Endothelial cell of umbilical vein (primary cell): ENCODE results near the gene ZBED4. TPM values are rescaled to one million over a fixed set of nuclear protein-coding genes. Genes with fewer than 3 reads are reported as not detected.

Experiments used
- BruUV-seq: library from RNA; stranded (reverse); fragments of 400-500 nt; replicated peaks from 2 replicates; lab custom pipeline; 2021; lab: Mats Ljungman, UMichigan
- CTCF ChIA-PET: fragments of 300-600, 350-600 bp; sonication (Branson Sonifier 250); formaldehyde crosslinking; loops from one replicate; lab custom pipeline; 2021; ENCODE audit warnings: antibody characterized with exemption, inconsistent platforms; lab: Charles Lee
- POLR2A ChIA-PET: fragments of 300-600, 350-600 bp; sonication (Branson Sonifier 250); formaldehyde crosslinking; loops from one replicate; lab custom pipeline; 2021; ENCODE audit warnings: antibody characterized with exemption, inconsistent platforms; lab: Charles Lee
- DNase-seq: peaks from one replicate; pipeline ENCODE4 v3.0.0-alpha.2; 2011; ENCODE audit warnings: low read depth, low spot score
- FAIRE-seq: peaks from 2 replicates; lab custom pipeline; 2011; peaks lifted over from hg19 to GRCh38; lab: Jason Lieb, UNC
- H2AFZ ChIP-seq: 2 replicates; pipeline ENCODE4 v1.6.0; 2012; ENCODE audit warnings: low read depth, low read length, control low read depth, inconsistent platforms
- H3K27ac ChIP-seq: 2 replicates; pipeline ENCODE4 v1.5.1; 2011; ENCODE audit warnings: low read depth, mild to moderate bottlenecking, control low read depth, low read length, moderate library complexity; ENCODE audit not compliant: insufficient read depth
- H3K27me3 ChIP-seq, 2 experiments: 2 replicates each; pipeline versions ENCODE4 v1.6.0 to v1.6.1; 2011; ENCODE audit warnings: low read length in 2 of 2, mixed read lengths in 1 of 2; ENCODE audit not compliant: control insufficient read depth in 2 of 2, insufficient read depth in 2 of 2
- H3K36me3 ChIP-seq, 2 experiments: 2 replicates in 1 of 2; 3 replicates in 1 of 2; pipeline ENCODE4 v1.5.1; 2011; ENCODE audit warnings: low read length in 2 of 2, mild to moderate bottlenecking in 1 of 2, moderate library complexity in 1 of 2; ENCODE audit not compliant: control insufficient read depth in 2 of 2, insufficient read depth in 2 of 2; ENCODE audit errors: extremely low read depth in 1 of 2
- H3K4me1 ChIP-seq: 3 replicates; pipeline ENCODE4 v1.5.1; 2011; ENCODE audit warnings: mild to moderate bottlenecking, low read length; ENCODE audit not compliant: control insufficient read depth, insufficient read depth; ENCODE audit errors: extremely low read depth
- H3K4me2 ChIP-seq: 2 replicates; pipeline ENCODE4 v1.6.1; 2011; ENCODE audit warnings: low read length, control low read depth, mixed read lengths; ENCODE audit not compliant: insufficient read depth
- H3K4me3 ChIP-seq, 3 experiments: fragments of 200-600 bp in 1 of 3; sonication (generic), shearing (Covaris generic) in 1 of 3; replicated peaks in 1 of 3; 2 replicates each; pipeline ENCODE4 v1.5.1; 2011 to 2016; ENCODE audit warnings: control low read depth in 3 of 3, low read length in 3 of 3, mild to moderate bottlenecking in 2 of 3, inconsistent platforms in 1 of 3, low read depth in 1 of 3, moderate library complexity in 1 of 3; ENCODE audit not compliant: insufficient read depth in 1 of 3
- H3K79me2 ChIP-seq: 2 replicates; pipeline ENCODE4 v1.6.0; 2012; ENCODE audit warnings: low read length, inconsistent platforms; ENCODE audit not compliant: control insufficient read depth, insufficient read depth
- H3K9ac ChIP-seq: replicated peaks from 2 replicates; pipeline ENCODE3; 2011; ENCODE audit warnings: low read length, control low read depth; ENCODE audit not compliant: insufficient read depth; ENCODE audit errors: extremely low read depth
- H3K9me1 ChIP-seq: replicated peaks from 3 replicates; pipeline ENCODE4 v1.6.0; 2011; ENCODE audit warnings: mild to moderate bottlenecking, low read length; ENCODE audit not compliant: control insufficient read depth, insufficient read depth; ENCODE audit errors: extremely low read depth
- H3K9me3 ChIP-seq: replicated peaks from 2 replicates; pipeline ENCODE4 v1.5.1; 2012; ENCODE audit warnings: low read length, inconsistent platforms; ENCODE audit not compliant: control insufficient read depth, insufficient read depth
- H4K20me1 ChIP-seq: replicated peaks from 2 replicates; pipeline ENCODE3; 2011; ENCODE audit warnings: mild to moderate bottlenecking, low read length; ENCODE audit not compliant: control insufficient read depth, insufficient read depth; ENCODE audit errors: extremely low read depth
- CTCF ChIP-seq, 2 donors: IDR thresholded peaks; 1 replicate in 1 of 2; 2 replicates in 1 of 2; pipeline ENCODE4 v1.5.1; 2011; ENCODE audit warnings: low read length in 2 of 2, mild to moderate bottlenecking in 2 of 2, moderate library complexity in 2 of 2, control low read depth in 1 of 2, inconsistent platforms in 1 of 2, low read depth in 1 of 2; ENCODE audit not compliant: insufficient read depth in 1 of 2; ENCODE audit errors: extremely low read depth in 1 of 2
- FOS ChIP-seq: IDR thresholded peaks from 2 replicates; pipeline ENCODE4 v1.6.1; 2011; ENCODE audit warnings: mild to moderate bottlenecking, low read length, moderate library complexity, borderline replicate concordance; ENCODE audit not compliant: insufficient read depth
- GATA2 ChIP-seq: IDR thresholded peaks from 2 replicates; pipeline ENCODE4 v1.7.0; 2011; ENCODE audit warnings: low read depth, mild to moderate bottlenecking, moderate library complexity, mixed read lengths, low read length; ENCODE audit not compliant: insufficient read length, insufficient read depth
- JUN ChIP-seq: IDR thresholded peaks from 2 replicates; pipeline ENCODE4 v1.6.1; 2011; ENCODE audit warnings: borderline replicate concordance, low read depth; ENCODE audit not compliant: insufficient read length, insufficient read depth
- POLR2A ChIP-seq: IDR thresholded peaks from 2 replicates; pipeline ENCODE4 v1.6.1; 2012; ENCODE audit warnings: low read depth, mild to moderate bottlenecking, control low read depth, low read length
- POLR2AphosphoS5 ChIP-seq: IDR thresholded peaks from 2 replicates; pipeline ENCODE4 v1.6.1; 2012; ENCODE audit warnings: low read depth, mild to moderate bottlenecking, control low read depth, low read length, moderate library complexity; ENCODE audit not compliant: insufficient read depth
- dilution Hi-C: fragments of 300-500 bp; cut with MboI; formaldehyde crosslinking; loops from one replicate; pipeline ENCODE4 v1.15.0; 2019; ENCODE audit warnings: low sequenced_read_pairs; ENCODE audit not compliant: extremely low pct_ligation_motif_present
- intact Hi-C: fragments of 100-400 bp; cut with micrococcal nuclease; formaldehyde crosslinking; loops from one replicate; pipeline ENCODE4 v1.10.0; 2022
- polyA plus RNA-seq, 4 experiments: library from polyadenylated mRNA; depleted of rRNA in 3 of 4; stranded (reverse) in 3 of 4; unstranded in 1 of 4; fragments of >200 nt; gene quantifications; 2 replicates each; pipeline versions ENCODE4 v1.2.1 to v1.2.3, GENCODE V29; 2011 to 2012; ENCODE audit warnings: missing spikeins in 1 of 4
- total RNA-seq: library from RNA; stranded (reverse); gene quantifications from 2 replicates; pipeline ENCODE4 v1.2.3, GENCODE V29; 2021

Gene ZBED4
- total and polyA plus RNA-seq, 2 donors (not counting 3 experiments of a cell fraction or from before 2014, with no cell fraction given), result 8.6 to 18.2 TPM

GRCh38 chr22:49833340-49834007 is 20.2 kb upstream of the ZBED4 start:
- BruUV-seq, result no TSS peak
- POLR2A ChIA-PET, result no interaction called here

More at GRCh38 chr22:49833340-49834007, 20.2 kb upstream of the ZBED4 start:
- CTCF ChIA-PET, result no interaction called here
- no peaks in the 10 kb centered on the region for H3K4me1 ChIP-seq
- dilution Hi-C loops, result no loop called here
- no peak overlapping the region for H3K4me3 ChIP-seq
- H3K9me1 ChIP-seq, result no peaks in the 10 kb centered on the region
- no peaks in the 10 kb centered on the region for H4K20me1 ChIP-seq
- no peaks in the 10 kb centered on the region for H3K36me3 ChIP-seq
- no peak for DNase-seq
- no peak overlapping the region for H3K9ac ChIP-seq
- H3K27ac ChIP-seq, result no peak overlapping the region
- FAIRE-seq, result no peak
- H3K27me3 ChIP-seq, result peaks cover 15 to 28% of the 10 kb centered on the region in 2 experiments
- H2AFZ ChIP-seq, result no peak overlapping the region
- TF ChIP-seq POLR2AphosphoS5 (no peak), JUN (no peak), CTCF (IDR thresholded peaks at IDR 0.05; ENCODE audit: extremely low read depth in 1 of 2, insufficient read depth in 1 of 2, low read depth in 1 of 2, low read length in 2 of 2) (no peak), POLR2A (no peak), FOS (no peak), GATA2 (no peak)
- no peaks in the 10 kb centered on the region for H3K79me2 ChIP-seq
- intact Hi-C loops, result no loop called here
- H3K9me3 ChIP-seq, result no peaks in the 10 kb centered on the region
- no peak overlapping the region for H3K4me2 ChIP-seq
